GM12874 (cell line): ENCODE data around the gene ERC2.

Experiments used
- CTCF ChIP-seq: IDR thresholded peaks from 2 replicates; pipeline ENCODE4 v1.5.1; 2011; ENCODE audit warnings: low read depth, mild to moderate bottlenecking, control low read depth, low read length, moderate library complexity; ENCODE audit not compliant: insufficient read depth

The ERC2 gene

GRCh38 chr3:55498520-55498919, 969.7 kb downstream of the ERC2 start:
- no peak for TF ChIP-seq CTCF

- no peak for TF ChIP-seq CTCF
Measured at GRCh38 chr3:55497250-55497649, 971.0 kb downstream of the ERC2 start.

- no peak for TF ChIP-seq CTCF
Measured at GRCh38 chr3:55494976-55495375, 973.3 kb downstream of the ERC2 start.

- no peak for TF ChIP-seq CTCF
Measured at GRCh38 chr3:55492976-55493375, 975.3 kb downstream of the ERC2 start.

- TF ChIP-seq CTCF: no peak
Measured at GRCh38 chr3:55491296-55491816, 976.9 kb downstream of the ERC2 start.

- no peak for TF ChIP-seq CTCF
Measured at GRCh38 chr3:55490276-55490913, 977.9 kb downstream of the ERC2 start.

- no peak for TF ChIP-seq CTCF
Measured at GRCh38 chr3:55489798-55490132, 978.5 kb downstream of the ERC2 start.
